ENCODE results near the gene ZRANB1. TPM values are rescaled to one million over a fixed set of nuclear protein-coding genes. Genes with fewer than 3 reads are reported as not detected.

Gene ZRANB1
- total and polyA plus RNA-seq, 2 of the 13 experiments (the other 11 are each of a cell fraction or from before 2014, with no cell fraction given) = 10.3 to 19.6 TPM

- ATAC-seq = no peak
- Histone ChIP-seq H2AFZ (ENCODE audit: low read length) (no peak overlapping the region), H3K79me2 (ENCODE audit: insufficient read depth, low read length) (no peaks in the 10 kb centered on the region), H4K20me1 (ENCODE audit: insufficient read depth, low read length) (no peaks in the 10 kb centered on the region), H3K9me3 (ENCODE audit: low read length) (no peaks in the 10 kb centered on the region), H3K4me3 (replicated peaks in 1 of 3; ENCODE audit: insufficient read depth in 1 of 3, low read depth in 2 of 3, low read length in 3 of 3) (no peak overlapping the region), H3K36me3 (replicated peaks in 1 of 2; ENCODE audit: control insufficient read depth in 1 of 2, insufficient read depth in 2 of 2, low read length in 2 of 2) (no peaks in the 10 kb centered on the region), H3K4me2 (ENCODE audit: low read depth, low read length) (no peak overlapping the region), H3K9ac (ENCODE audit: insufficient read depth, low read depth, low read length) (no peak overlapping the region), H3K4me1 (ENCODE audit: insufficient read depth, low read length) (no peaks in the 10 kb centered on the region), H3K27me3 (ENCODE audit: control insufficient read depth in 1 of 2, insufficient read depth in 2 of 2, low read length in 2 of 2) (peaks cover 19 to 74% of the 10 kb centered on the region in 2 experiments), H3K27ac (ENCODE audit: extremely low read length, insufficient read depth, low read length) (no peak overlapping the region)
- ChIA-PET POLR2A (no interaction called here), CTCF (ENCODE audit: low intra/inter-chr PET ratio, low total read pairs) (no interaction called here)
- DNase-seq (ENCODE audit: low spot score) = no peak
- no peak for TF ChIP-seq ZNF468 (CRISPR knock-in tag; IDR thresholded peaks at IDR 0.05)
- TF ChIP-seq, protein P1, sequence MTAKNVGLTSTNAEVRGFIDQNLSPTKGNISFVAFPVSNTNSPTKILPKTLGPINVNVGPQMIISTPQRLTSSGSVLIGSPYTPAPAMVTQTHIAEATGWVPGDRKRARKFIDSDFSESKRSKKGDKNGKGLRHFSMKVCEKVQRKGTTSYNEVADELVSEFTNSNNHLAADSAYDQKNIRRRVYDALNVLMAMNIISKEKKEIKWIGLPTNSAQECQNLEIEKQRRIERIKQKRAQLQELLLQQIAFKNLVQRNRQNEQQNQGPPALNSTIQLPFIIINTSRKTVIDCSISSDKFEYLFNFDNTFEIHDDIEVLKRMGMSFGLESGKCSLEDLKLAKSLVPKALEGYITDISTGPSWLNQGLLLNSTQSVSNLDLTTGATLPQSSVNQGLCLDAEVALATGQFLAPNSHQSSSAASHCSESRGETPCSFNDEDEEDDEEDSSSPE (CRISPR knock-in tag; IDR thresholded peaks at IDR 0.05) = no peak
- TF ChIP-seq ZNF333 (CRISPR knock-in tag; IDR thresholded peaks at IDR 0.05; ENCODE audit: borderline replicate concordance) = no peak
- TF ChIP-seq ZNF589 (CRISPR knock-in tag; conservative IDR thresholded peaks at IDR 0.05) = no peak
- no peak for TF ChIP-seq ARID2 (CRISPR knock-in tag; IDR thresholded peaks at IDR 0.05; ENCODE audit: borderline replicate concordance)
- TF ChIP-seq FOXA3 (CRISPR knock-in tag; IDR thresholded peaks at IDR 0.05) = no peak
- TF ChIP-seq ZNF746 (CRISPR knock-in tag; IDR thresholded peaks at IDR 0.05) = no peak
- no peak for TF ChIP-seq ATF7 (IDR thresholded peaks at IDR 0.05)
- no peak for TF ChIP-seq ATF7 (CRISPR knock-in tag; IDR thresholded peaks at IDR 0.05)
- TF ChIP-seq SALL2 (CRISPR knock-in tag; IDR thresholded peaks at IDR 0.05) = no peak
- no peak for TF ChIP-seq TRIM22 (IDR thresholded peaks at IDR 0.05)
- TF ChIP-seq ZNF367 (CRISPR knock-in tag; IDR thresholded peaks at IDR 0.05; ENCODE audit: borderline replicate concordance) = no peak
- TF ChIP-seq PLRG1 (conservative IDR thresholded peaks at IDR 0.05) = no peak
- TF ChIP-seq ZC3H13 (CRISPR knock-in tag; IDR thresholded peaks at IDR 0.05) = no peak
- no peak for TF ChIP-seq ZNF441 (CRISPR knock-in tag; IDR thresholded peaks at IDR 0.05; ENCODE audit: borderline replicate concordance)
- no peak for TF ChIP-seq ZNF687 (CRISPR knock-in tag; IDR thresholded peaks at IDR 0.05)
- no peak for TF ChIP-seq MZF1 (CRISPR knock-in tag; IDR thresholded peaks at IDR 0.05; ENCODE audit: borderline replicate concordance)
- in situ Hi-C loops (cut with HindIII; ENCODE audit: extremely low pct_ligation_motif_present, low pct_unique_long_range_greater_than_20kb) = no loop called here
- BruUV-seq (replicated peaks) = no TSS peak
- intact Hi-C loops (cut with micrococcal nuclease; ENCODE audit: unreplicated experiment) = no loop called here
- FAIRE-seq = no peak
- 46% methylated on average over 11 of the region's 15 CpGs for WGBS (ENCODE audit: low lambda C conversion rate)
These were observed 67.8 kb downstream of the ZRANB1 start for GRCh38 chr10:125009661-125010161.

Measured in HepG2 (cell line).